AG09319 (cell line): Measurements from ENCODE around the gene ST3GAL6.

ENCODE experiments used
- DNase-seq: peaks from one replicate; pipeline ENCODE4 v3.0.0-alpha.2; 2010; ENCODE audit warnings: low read depth; ENCODE audit errors: extremely low read depth
- TF ChIP-seq, protein P1 (sequence below): IDR thresholded peaks from 2 replicates; pipeline ENCODE4 v1.5.1; 2011; ENCODE audit warnings: low read depth, mild to moderate bottlenecking, inconsistent platforms, low read length, moderate library complexity

ST3GAL6 gene

DNA sequence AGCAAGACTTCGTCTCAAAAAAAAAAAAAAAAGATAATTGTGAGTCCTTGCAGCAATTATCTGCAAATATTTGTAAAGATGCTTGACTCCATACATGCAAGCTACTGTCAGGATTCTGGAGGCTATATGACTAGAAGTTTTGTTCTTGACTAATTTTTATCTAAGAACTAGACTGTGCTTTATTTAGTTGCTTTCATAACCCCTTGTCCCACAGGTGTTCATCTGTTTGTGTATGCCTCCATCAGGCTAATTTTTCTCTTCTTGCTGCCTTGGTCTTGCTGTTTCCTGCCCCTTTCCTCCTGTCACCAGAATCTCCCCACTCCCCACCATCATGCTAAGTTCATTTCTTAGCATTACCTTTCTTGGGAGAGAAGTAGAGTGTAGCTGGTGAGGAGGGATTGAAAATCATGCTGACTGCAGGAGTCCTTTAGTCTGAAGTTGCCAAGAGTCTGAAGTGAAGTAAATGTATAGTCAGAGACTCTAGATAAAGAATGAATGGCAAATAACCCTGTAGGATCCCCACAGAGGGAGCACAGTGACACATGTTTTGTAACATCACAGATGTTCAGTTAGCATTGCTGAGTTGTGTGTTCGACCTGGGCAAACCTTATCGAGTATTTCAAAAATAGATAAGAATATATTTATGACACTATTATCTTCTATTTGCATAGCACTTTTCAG, 12.5 kb downstream of the ST3GAL6 start:
- TF ChIP-seq, protein P1, sequence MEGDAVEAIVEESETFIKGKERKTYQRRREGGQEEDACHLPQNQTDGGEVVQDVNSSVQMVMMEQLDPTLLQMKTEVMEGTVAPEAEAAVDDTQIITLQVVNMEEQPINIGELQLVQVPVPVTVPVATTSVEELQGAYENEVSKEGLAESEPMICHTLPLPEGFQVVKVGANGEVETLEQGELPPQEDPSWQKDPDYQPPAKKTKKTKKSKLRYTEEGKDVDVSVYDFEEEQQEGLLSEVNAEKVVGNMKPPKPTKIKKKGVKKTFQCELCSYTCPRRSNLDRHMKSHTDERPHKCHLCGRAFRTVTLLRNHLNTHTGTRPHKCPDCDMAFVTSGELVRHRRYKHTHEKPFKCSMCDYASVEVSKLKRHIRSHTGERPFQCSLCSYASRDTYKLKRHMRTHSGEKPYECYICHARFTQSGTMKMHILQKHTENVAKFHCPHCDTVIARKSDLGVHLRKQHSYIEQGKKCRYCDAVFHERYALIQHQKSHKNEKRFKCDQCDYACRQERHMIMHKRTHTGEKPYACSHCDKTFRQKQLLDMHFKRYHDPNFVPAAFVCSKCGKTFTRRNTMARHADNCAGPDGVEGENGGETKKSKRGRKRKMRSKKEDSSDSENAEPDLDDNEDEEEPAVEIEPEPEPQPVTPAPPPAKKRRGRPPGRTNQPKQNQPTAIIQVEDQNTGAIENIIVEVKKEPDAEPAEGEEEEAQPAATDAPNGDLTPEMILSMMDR: no peak
- DNase-seq: no peak

DNA sequence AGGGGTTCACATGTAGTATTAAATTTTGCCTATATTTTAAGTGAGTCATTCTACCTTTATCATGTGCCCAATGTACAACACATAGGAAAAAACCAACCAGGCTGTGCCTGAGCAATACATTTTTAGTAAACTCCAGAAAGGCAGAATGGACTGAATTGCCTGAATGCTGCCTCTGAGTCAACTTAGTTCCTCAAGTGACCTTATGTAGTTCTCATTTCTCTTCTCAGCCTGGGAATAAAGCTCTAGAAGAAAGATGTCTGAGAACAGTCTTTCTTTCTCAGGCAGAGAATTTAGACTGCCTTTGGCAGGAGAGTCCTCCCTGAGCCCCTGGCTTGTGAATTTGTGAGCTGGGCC, 13.0 kb downstream of the ST3GAL6 start:
- DNase-seq: no peak
- TF ChIP-seq, protein P1: no peak

DNA sequence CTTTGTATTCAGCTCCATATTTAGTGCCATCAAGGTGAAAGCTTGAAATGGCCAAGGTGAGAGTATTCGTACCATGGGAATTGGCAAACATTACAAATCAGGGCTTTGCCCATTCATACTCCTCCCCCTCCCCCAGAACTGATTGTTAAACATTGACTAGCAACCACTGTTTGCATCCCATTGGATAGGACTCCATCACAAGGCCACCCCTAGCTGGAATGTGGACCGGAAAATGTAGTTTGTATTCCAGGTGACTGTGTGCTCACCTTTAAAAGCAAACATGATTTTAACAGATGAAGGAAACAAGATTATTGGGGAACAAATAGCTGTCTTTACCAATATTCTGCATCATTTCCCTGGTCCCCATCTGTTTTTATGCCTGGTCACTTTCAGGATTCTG, 14.1 kb downstream of the ST3GAL6 start:
- TF ChIP-seq, protein P1: no peak

DNA sequence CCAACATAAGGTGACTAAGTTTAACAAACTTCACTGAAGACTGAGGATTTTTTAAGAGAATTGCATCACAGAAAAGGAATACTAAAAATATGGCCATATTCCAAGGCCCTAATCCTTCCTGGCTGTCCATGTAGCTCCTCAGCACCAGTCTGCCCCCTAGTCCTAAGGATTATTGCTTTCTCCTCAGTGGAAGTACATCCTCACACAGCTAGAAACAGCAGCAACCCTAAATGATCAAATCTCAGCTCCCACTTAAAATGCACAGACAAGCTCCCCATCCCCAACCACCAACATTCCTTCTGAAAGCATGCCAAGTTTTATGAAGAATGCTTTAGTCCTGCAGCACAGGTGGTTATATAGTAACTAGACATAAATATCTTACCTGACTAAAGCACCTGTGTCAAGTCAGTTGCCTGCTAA, 14.7 kb downstream of the ST3GAL6 start:
- no peak for DNase-seq
- TF ChIP-seq, protein P1: no peak; the same call in 1 of the 2 replicates

More for the DNA sequence above, 14.1 kb downstream of the ST3GAL6 start:
- DNase-seq: no peak

DNA sequence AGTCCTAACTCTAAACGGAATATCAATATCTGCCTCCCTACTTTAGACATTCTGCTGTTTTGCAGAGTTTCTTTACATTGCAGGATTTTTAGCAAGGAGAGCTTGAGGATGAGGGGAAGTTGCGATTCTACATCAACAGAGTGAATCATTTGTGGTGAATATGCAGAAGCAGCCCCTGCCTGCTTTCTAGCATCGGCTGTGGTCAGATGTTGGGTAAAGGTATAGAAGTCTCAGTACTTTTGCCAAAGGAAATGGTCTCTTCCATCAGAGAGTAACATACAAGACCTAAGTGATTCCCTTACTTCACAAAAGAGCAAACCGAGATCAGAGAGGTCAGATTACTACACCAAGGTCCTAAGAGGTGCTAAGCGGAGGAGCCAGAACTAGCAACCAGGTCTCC, 15.2 kb downstream of the ST3GAL6 start:
- no peak for DNase-seq
- TF ChIP-seq, protein P1: no peak

DNA sequence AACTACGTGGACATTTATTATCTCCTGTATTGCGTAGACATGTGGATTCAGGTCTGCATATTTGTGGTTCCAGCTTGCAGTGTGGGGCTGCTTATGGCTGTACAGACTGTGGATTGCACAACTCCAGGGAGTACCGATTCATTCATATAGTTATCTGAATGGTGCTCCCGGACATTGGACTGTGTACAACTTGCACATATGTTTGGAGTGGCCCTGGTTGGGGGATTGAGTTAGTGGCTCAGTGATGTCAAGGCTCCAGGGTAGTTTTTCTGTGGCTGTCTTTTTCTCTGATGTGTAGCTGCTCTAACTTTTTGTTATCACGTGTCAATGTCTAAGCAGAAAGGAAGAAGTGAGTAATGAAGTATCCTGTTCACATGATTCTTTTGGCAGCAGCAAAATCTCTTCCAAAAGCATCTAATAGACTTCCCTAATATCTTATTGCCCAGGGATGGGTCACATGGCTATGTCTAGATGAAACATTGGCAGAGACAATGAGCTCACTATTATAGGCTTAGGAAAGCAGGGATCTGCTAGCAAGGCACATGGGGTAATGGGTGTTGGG, 15.8 kb downstream of the ST3GAL6 start:
- TF ChIP-seq, protein P1: no peak
- no peak for DNase-seq

DNA sequence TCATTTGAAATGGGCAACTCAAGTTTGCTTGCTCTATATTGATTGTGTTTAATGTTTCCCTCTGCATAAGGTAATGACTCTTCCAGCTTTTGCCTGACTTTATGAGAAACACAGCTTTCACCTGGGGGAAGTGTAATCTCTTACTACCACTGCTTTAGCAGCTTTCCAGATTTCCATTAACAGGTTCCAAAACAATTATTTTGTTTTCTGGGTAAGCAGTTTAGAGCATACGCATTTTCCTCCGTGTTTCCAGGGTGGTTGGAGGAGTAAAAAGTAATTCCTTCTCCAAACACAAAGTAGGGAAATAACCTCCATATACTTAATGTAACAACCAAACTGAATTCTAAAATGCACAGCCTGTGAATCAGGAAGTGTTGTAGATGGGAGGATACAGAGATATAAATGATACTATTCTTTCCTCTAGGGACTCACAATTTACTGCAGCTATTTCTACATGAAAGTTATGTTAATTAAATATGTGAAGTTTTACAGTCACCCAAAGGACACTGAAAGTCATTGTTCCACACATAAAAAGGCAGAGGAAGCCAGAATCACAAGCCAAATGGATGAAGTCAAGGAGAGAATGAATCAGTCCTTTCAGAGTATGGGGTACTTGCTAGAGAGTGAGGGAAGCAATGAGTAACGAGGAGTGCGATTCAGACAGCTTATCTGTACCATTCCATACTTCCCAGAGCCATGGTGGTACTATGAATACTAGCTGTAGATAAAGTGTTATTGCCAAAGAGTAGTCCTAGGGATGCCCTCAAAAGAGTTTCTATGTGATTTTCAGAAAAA, 16.6 kb downstream of the ST3GAL6 start:
- no peak for DNase-seq
- TF ChIP-seq, protein P1: no peak
